Stomach smooth muscle (tissue), 2 donors: ENCODE measurements around the gene PRR30.
"Not testable (repeated sequence)": the region's sequence is repeated elsewhere in the genome, so short reads cannot be mapped to it uniquely, and the experiment has no call there.

ENCODE experiments used
- H3K27ac ChIP-seq: one replicate; pipeline ENCODE4 v1.7.0; 2013; ENCODE audit warnings: mild to moderate bottlenecking, low read length, inconsistent platforms
- H3K27me3 ChIP-seq, 2 donors: one replicate each; pipeline ENCODE4 v1.7.0; 2013; ENCODE audit warnings: low read length in 2 of 2; ENCODE audit not compliant: insufficient read depth in 2 of 2, control insufficient read depth in 1 of 2
- H3K36me3 ChIP-seq, 2 donors: one replicate each; pipeline ENCODE4 v1.7.0; 2013; ENCODE audit warnings: low read length in 2 of 2; ENCODE audit not compliant: control insufficient read depth in 2 of 2, insufficient read depth in 2 of 2
- H3K4me1 ChIP-seq: one replicate; pipeline ENCODE4 v1.7.0; 2013; ENCODE audit warnings: low read length; ENCODE audit not compliant: control insufficient read depth, insufficient read depth
- H3K4me3 ChIP-seq, 2 donors: one replicate each; pipeline ENCODE4 v1.7.0; 2013; ENCODE audit warnings: low read length in 2 of 2
- H3K9ac ChIP-seq, 2 donors: one replicate each; pipeline ENCODE4 v1.7.0; 2013; ENCODE audit warnings: low read length in 2 of 2, mild to moderate bottlenecking in 1 of 2
- H3K9me3 ChIP-seq, 2 donors: one replicate each; pipeline ENCODE4 v1.7.0; 2013; ENCODE audit warnings: low read length in 2 of 2; ENCODE audit not compliant: control insufficient read depth in 2 of 2
- donor health status: healthy.
- donor health status: Pancreatic carcinoma.

PRR30 gene

GRCh38 chr2:27126252-27126710 is 12.9 kb downstream of the PRR30 start:
- Histone ChIP-seq H3K9me3 (no peaks in the 10 kb centered on the region), H3K9ac (no peak overlapping the region), H3K4me1 (peaks cover 10% of the 10 kb centered on the region), H3K27me3 (no peaks in the 10 kb centered on the region), H3K4me3 (no peak overlapping the region), H3K27ac (no peak overlapping the region), H3K36me3 (peaks cover 14 to 17% of the 10 kb centered on the region in 2 donors)

GRCh38 chr2:27125104-27125503 is 14.1 kb downstream of the PRR30 start:
- Histone ChIP-seq H3K27me3 (no peaks in the 10 kb centered on the region), H3K9me3 (no peaks in the 10 kb centered on the region), H3K4me1 (peaks cover 10% of the 10 kb centered on the region), H3K36me3 (peaks cover 5 to 8% of the 10 kb centered on the region in 2 donors), H3K9ac (no peak overlapping the region), H3K4me3 (no peak overlapping the region), H3K27ac (no peak overlapping the region)

GRCh38 chr2:27123302-27124150 is 15.7 kb downstream of the PRR30 start, which contains the start of gene ABHD1:
ABHD1 (plus strand) TSS chr2:27123815; CDS start chr2:27123949, 134 bp downstream.
- Histone ChIP-seq H3K36me3 (peaks cover 0 to under 1% of the 10 kb centered on the region in 2 donors), H3K4me1 (peaks cover 17% of the 10 kb centered on the region), H3K9ac (peak within 1 kb of the TSS; percentile 55 to 71), H3K27ac (no peak within 1 kb of the TSS), H3K9me3 (no peaks in the 10 kb centered on the region), H3K4me3 (peak within 1 kb of the TSS; percentile 76 to 81), H3K27me3 (peaks cover 5 to 10% of the 10 kb centered on the region in 2 donors)

GRCh38 chr2:27122791-27123190 is 16.4 kb downstream of the PRR30 start:
- Histone ChIP-seq H3K9ac (peak overlapping the region in 1 of 2 donors; percentile 55), H3K4me1 (peaks cover 22% of the 10 kb centered on the region), H3K27me3 (peaks cover 12 to 17% of the 10 kb centered on the region in 2 donors), H3K4me3 (peak overlapping the region; percentile 76 to 81), H3K36me3 (no peaks in the 10 kb centered on the region), H3K27ac (no peak overlapping the region), H3K9me3 (no peaks in the 10 kb centered on the region)

- Histone ChIP-seq H3K27ac (no peak overlapping the region), H3K9ac (no peak overlapping the region), H3K4me3 (no peak overlapping the region), H3K4me1 (peaks cover 22% of the 10 kb centered on the region), H3K27me3 (peaks cover 14 to 21% of the 10 kb centered on the region in 2 donors), H3K36me3 (no peaks in the 10 kb centered on the region), H3K9me3 (no peaks in the 10 kb centered on the region)
Observed at GRCh38 chr2:27121906-27122305, 17.3 kb downstream of the PRR30 start.

GRCh38 chr2:27119330-27119670 is 19.9 kb downstream of the PRR30 start:
- H3K4me3 ChIP-seq: peak overlapping the region; percentile 15 to 67
- peaks cover 17 to 21% of the 10 kb centered on the region in 2 donors for H3K27me3 ChIP-seq
- H3K4me1 ChIP-seq: peaks cover 22% of the 10 kb centered on the region
- not testable (repeated sequence) for H3K9me3 ChIP-seq, H3K36me3 ChIP-seq, H3K9ac ChIP-seq, H3K27ac ChIP-seq

GRCh38 chr2:27118525-27119329 is 20.5 kb downstream of the PRR30 start, which contains the start of gene CGREF1:
CGREF1 (minus strand) TSS chr2:27119128; CDS start chr2:27104366, 14,762 bp downstream.
- Histone ChIP-seq H3K9me3 (no peaks in the 10 kb centered on the region), H3K36me3 (no peaks in the 10 kb centered on the region), H3K27ac (no peak within 1 kb of the TSS), H3K27me3 (peaks cover 17 to 21% of the 10 kb centered on the region in 2 donors), H3K9ac (no peak within 1 kb of the TSS), H3K4me3 (peak within 1 kb of the TSS; percentile 15 to 67), H3K4me1 (peaks cover 18% of the 10 kb centered on the region)

- Histone ChIP-seq H3K27ac (no peak overlapping the region), H3K9ac (no peak overlapping the region), H3K36me3 (no peaks in the 10 kb centered on the region), H3K27me3 (peaks cover 17 to 21% of the 10 kb centered on the region in 2 donors), H3K4me1 (peaks cover 13% of the 10 kb centered on the region), H3K9me3 (no peaks in the 10 kb centered on the region), H3K4me3 (peak overlapping the region in 1 of 2 donors; percentile 67)
Observed at GRCh38 chr2:27117995-27118524, 21.1 kb downstream of the PRR30 start.

GRCh38 chr2:27115519-27115918 is 23.7 kb downstream of the PRR30 start:
- Histone ChIP-seq H3K27me3 (peaks cover 17 to 21% of the 10 kb centered on the region in 2 donors), H3K9me3 (no peaks in the 10 kb centered on the region), H3K27ac (no peak overlapping the region), H3K4me1 (peaks cover 12% of the 10 kb centered on the region), H3K4me3 (no peak overlapping the region), H3K36me3 (no peaks in the 10 kb centered on the region), H3K9ac (no peak overlapping the region)

GRCh38 chr2:27111392-27112078 is 27.7 kb downstream of the PRR30 start:
- H3K27me3 ChIP-seq, H3K9me3 ChIP-seq, H3K9ac ChIP-seq, H3K27ac ChIP-seq, H3K36me3 ChIP-seq, H3K4me1 ChIP-seq, H3K4me3 ChIP-seq: not testable (repeated sequence)
